Activated CD8-positive, alpha-beta memory T cell treated with anti-CD3 and anti-CD28 coated beads for 24 hours (primary cell): Measurements from ENCODE around the gene SCT.
"Not testable (repeated sequence)": the region's sequence is repeated elsewhere in the genome, so short reads cannot be mapped to it uniquely, and the experiment has no call there.

Source experiments
- DNase-seq: peaks from one replicate; pipeline ENCODE4 v3.0.0-alpha.2; 2020

Gene SCT, protein sequence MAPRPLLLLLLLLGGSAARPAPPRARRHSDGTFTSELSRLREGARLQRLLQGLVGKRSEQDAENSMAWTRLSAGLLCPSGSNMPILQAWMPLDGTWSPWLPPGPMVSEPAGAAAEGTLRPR

DNA sequence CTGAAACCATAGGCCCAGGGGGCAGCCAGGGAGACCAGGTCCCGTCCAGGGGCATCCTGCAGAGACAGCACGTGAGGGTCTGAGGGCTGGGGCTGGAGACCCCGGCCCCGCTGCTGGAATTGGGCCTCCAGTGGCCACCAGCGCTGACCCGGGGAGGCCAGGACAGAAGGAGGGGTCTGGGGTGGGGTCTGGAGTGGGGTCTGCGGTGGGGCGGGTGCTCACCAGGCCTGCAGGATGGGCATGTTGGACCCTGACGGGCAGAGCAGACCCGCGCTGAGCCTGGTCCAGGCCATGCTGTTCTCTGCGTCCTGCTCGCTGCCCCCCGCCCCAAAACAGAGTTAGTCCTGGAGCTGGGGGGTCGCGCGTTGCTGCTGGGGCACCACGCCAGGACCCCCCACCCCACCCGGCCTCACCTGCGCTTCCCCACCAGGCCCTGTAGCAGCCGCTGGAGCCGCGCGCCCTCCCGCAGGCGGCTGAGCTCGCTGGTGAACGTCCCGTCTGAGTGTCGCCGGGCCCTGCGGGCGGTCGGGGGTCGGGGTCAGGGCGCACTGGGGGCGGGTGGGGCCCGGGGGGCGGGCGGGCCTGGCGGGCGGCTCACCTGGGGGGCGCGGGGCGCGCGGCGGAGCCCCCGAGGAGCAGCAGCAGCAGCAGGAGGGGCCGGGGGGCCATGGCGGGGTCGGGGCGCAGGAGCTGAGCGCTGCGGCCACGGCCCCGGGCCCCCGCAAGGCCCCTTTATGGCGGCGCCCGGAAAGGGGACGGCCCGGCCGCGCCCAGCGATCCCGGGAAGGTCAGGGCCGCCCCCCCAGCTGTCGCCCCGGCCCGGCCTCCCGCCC is at the start of gene SCT:
Gene SCT, minus strand, starts transcription at position 707 of the 833 bp plus-strand sequence. Its CDS starts 38 bp downstream, at position 669.
- DNase-seq, result peak; percentile 59

GRCh38 chr11:674406-674805 is 47.4 kb upstream of the SCT start:
- DNase-seq, result no peak

DNA sequence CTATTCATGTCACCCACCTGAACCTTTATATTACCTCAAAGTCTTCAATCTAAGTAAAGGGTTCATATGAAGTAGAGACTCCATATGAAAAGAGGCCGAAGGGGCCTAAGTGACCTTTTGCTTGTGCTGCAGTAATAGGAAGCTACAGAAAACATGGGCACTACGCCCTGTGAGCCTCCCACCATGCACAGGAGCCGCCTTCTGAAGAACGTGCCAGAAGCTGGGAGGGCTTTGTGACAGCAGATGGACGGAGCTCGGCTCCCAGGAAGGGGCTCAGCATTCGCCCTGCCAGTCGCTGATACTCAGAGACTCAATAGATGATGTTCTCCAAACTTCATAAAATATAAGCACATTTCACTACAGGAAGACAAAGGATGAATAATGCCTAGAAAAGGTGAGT is 46.9 kb upstream of the SCT start:
- DNase-seq, result no peak

- DNase-seq, result no peak
These were observed 38.8 kb upstream of the SCT start for GRCh38 chr11:665704-666281.

- no peak for DNase-seq
These were observed 38.2 kb upstream of the SCT start for GRCh38 chr11:665062-665703.

- peak; percentile 76 for DNase-seq
These were observed 35.8 kb upstream of the SCT start for GRCh38 chr11:662689-663274.

- no peak for DNase-seq
These were observed 33.9 kb upstream of the SCT start for GRCh38 chr11:660681-661444.

GRCh38 chr11:660281-660680 is 33.3 kb upstream of the SCT start:
- DNase-seq, result no peak

- DNase-seq, result no peak
These were observed 32.6 kb upstream of the SCT start for GRCh38 chr11:659532-660085.

DNA sequence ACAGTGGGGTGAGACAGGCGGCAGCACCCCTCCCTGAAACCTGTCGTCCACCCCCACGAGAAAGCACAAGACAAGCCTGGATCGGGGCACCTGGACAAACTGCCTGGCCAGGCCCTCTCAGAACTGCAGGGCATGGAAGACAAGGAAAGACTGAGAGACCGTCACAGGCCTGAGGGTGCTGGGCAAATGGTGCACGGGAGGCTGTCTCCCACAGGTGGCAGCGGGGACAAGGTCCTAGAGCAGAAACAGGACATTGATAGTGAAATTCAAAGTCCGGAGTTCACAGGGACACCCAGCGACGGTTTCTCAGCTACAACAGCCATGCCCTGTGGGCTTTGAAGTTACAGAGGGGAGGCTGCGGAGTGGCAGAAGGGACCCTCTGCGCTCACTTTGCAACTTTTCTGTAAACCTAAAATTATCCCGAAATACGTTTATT is 30.7 kb upstream of the SCT start:
- DNase-seq, result no peak

DNA sequence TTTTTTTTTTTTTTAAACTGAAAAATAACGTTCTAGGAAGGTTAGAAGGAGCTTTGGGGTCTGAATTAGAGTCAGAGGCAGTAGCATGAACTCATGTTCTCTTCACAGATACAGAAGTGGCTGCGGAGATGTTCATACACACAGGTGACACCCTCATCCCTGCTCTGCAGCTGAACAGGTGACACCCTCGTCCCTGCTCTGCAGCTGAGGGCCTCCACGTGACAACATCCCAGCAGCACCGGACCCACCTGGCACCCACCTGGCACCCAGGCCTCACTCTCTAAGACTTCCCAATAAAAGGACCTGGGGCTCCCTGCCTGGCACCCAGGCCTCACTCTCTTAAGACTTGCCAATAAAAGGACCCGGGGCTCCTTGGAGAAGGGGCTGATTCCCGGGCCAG is 29.9 kb upstream of the SCT start:
- no peak for DNase-seq

DNA sequence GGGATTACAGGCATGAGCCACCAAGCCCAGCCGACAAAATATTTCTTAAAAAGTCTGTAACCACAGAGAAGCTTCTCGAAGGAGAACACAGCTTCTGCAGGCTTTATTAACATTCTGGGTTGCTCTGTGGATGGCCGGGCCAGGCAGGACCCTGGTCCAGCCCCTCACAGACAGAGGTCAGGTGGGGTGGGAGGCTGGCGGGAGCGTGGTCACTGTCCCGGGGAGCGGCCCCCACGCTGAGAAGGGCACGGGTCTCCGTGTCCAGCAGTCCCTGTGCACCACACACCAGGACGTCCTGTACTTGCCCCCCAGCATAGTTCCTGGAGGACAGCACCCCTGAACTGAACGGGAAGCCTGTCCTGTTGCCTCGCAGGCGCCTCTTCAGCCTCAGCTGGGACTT is 29.4 kb upstream of the SCT start:
- DNase-seq, result no peak

DNA sequence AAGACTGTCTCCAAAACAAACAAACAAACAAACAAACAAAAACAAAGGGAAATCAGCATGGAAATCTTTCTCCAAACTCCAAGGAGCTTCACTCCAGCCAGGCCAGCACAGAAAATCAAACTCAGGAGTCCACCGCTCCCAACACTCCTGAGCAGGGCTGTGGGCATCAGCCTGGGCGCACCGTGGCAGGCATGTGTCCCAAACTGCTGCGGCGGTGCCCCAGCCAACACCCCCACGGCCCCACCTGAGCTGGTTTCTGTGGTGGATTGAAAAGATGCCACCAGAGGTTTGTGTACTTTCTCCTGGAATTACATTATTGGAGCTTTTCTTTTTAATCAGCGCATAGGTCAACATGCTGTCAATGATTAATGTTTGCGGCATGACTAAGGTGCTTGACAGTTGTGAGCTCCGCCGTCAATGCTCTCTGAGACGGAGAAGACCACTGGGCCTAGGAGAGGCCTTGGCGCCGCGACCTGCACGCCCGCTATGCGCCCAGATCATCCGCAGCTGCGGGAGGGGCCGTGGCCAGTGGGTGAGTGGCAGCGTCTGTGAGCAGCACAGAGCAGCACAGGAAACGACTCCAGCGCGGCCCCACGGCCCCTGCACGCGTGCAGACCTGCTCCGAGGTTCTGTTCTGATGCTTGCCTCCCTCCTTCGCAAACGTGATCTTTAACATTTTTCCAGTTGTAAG is 28.2 kb upstream of the SCT start:
- DNase-seq, result no peak

DNA sequence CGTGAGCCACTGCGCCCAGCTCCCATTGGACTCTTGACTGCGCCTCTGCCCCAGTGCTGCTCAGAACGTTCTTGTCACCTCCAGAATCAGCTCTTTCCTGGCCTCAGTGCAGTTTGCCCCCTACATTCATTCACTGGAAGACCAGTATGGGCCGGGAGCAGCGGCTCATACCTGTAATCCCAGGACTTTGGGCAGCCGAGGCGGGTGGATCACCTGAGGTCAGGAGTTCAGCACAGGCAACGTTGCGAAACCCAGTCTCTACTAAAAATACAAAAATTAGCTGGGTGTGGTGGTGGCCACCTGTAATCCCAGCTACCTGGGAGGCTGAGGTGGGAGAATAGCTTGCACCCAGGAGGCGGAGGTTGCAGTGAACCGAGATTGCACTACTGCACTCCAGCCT is 27.5 kb upstream of the SCT start:
- not testable (repeated sequence) for DNase-seq

DNA sequence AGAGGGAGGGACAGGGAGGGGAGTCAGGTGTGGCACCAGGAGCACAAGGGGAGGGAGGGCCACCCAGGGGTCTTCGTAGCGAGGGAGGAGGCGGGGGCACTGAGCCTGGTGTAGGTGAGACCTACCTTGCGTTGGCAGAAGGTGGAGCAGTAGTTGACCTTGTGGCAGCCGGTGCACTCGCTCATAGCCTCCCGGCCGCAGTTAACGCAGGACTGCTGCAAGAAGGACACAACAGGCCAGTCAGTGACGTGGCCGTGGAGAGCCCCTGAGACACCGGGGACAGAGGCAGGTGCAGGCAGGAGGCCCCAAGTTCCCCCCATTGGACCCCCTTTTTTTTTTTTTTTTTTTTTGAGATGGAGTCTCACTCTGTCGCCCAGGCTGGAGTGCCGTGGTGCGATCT is 26.9 kb upstream of the SCT start:
- DNase-seq, result no peak

DNA sequence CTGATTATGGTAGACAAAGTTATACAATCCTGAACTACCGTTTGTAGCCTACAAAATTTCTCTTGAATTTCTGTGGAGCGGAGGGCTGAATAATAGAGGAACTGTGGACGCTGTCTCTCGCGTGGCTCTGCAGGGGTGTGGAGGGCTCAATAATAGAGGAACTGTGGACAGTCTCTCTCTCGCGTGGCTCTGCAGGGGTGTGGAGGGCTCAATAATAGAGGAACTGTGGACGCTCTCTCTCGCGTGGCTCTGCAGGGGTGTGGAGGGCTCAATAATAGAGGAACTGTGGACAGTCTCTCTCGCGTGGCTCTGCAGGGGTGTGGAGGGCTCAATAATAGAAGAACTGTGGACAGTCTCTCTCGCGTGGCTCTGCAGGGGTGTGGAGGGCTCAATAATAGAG is 26.2 kb upstream of the SCT start:
- not testable (repeated sequence) for DNase-seq

DNA sequence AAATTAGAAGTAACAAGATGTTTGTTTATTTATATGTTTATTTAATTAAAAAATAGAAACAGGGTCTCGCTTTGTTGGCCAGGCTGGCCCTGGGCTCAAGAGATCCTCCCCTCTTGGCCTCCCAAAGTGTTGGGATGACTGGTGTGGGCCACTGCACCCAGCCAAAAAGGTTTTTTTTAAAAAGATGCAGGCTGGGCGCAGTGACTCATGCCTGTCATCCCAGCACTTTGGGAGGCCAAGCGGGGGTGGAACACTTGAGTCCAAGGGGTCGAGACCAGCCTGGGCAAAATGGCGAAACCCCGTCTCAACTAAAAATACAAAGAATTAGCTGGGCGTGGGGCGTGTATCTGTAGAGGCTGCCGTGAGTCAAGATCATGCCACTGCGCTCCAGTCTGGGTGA is 23.5 kb upstream of the SCT start:
- DNase-seq, result no peak

GRCh38 chr11:647672-648158 is 20.7 kb upstream of the SCT start:
- not testable (repeated sequence) for DNase-seq

- DNase-seq, result no peak
These were observed 19.2 kb upstream of the SCT start for GRCh38 chr11:646214-646613.

DNA sequence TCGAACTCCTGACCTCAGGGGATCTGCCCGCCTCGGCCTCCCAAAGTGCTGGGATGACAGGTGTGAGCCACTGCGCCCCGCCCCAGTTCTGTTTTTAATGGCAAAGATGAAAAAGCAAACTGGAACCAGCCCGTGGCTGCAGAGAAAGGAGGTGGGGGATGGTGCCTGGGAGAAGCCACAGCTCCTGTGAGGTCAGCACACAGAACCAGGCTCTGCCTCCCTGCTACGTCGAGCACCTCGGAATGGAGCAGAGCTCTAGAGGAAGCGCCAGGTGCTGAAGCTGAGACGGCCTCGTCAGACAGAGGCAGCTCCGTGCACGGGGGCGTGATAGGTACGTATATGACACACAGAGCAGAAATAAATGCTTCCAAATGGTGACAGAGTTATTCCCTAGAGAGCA is 18.6 kb upstream of the SCT start:
- DNase-seq, result no peak
